ENCODE data around the gene CXorf49.
"Not testable (repeated sequence)": the region's sequence is repeated elsewhere in the genome, so short reads cannot be mapped to it uniquely, and the experiment has no call there.

CXorf49 gene

GRCh38 chrX:71718185-71718584 is at the start of gene CXorf49:
Gene CXorf49 (minus strand): TSS chrX:71718285. CDS start chrX:71718151, 134 bp downstream.
- not testable (repeated sequence) for DNase-seq (ENCODE audit: low read depth in 1 of 2, low spot score in 1 of 2)

GRCh38 chrX:71767134-71767533 is 49.0 kb upstream of the CXorf49 start:
- not testable (repeated sequence) for DNase-seq (ENCODE audit: low read depth in 1 of 2, low spot score in 1 of 2)

- DNase-seq (ENCODE audit: low read depth in 1 of 2, low spot score in 1 of 2) = not testable (repeated sequence)
Measured at GRCh38 chrX:71765613-71766012, 47.5 kb upstream of the CXorf49 start.

GRCh38 chrX:71764832-71765231 is 46.7 kb upstream of the CXorf49 start:
- not testable (repeated sequence) for DNase-seq (ENCODE audit: low read depth in 1 of 2, low spot score in 1 of 2)

- not testable (repeated sequence) for DNase-seq (ENCODE audit: low read depth in 1 of 2, low spot score in 1 of 2)
Measured at GRCh38 chrX:71763049-71763448, 45.0 kb upstream of the CXorf49 start, which contains the start of gene CXorf49B. Gene CXorf49B (plus strand): TSS chrX:71763349. CDS start chrX:71763424, 75 bp downstream.

GRCh38 chrX:71760688-71761281 is 42.7 kb upstream of the CXorf49 start:
- DNase-seq (ENCODE audit: low read depth in 1 of 2, low spot score in 1 of 2) = not testable (repeated sequence)

- not testable (repeated sequence) for DNase-seq (ENCODE audit: low read depth in 1 of 2, low spot score in 1 of 2)
Measured at GRCh38 chrX:71720289-71720886, 2.3 kb upstream of the CXorf49 start.

- not testable (repeated sequence) for DNase-seq (ENCODE audit: low read depth in 1 of 2, low spot score in 1 of 2)
Measured at GRCh38 chrX:71719195-71719594, 1.1 kb upstream of the CXorf49 start.

- not testable (repeated sequence) for DNase-seq (ENCODE audit: low read depth in 1 of 2, low spot score in 1 of 2)
Measured at GRCh38 chrX:71716323-71716722, 1.8 kb downstream of the CXorf49 start.

GRCh38 chrX:71715551-71715950 is 2.5 kb downstream of the CXorf49 start:
- not testable (repeated sequence) for DNase-seq (ENCODE audit: low read depth in 1 of 2, low spot score in 1 of 2)

GRCh38 chrX:71714064-71714463 is 4.0 kb downstream of the CXorf49 start:
- DNase-seq (ENCODE audit: low read depth in 1 of 2, low spot score in 1 of 2) = not testable (repeated sequence)

GRCh38 chrX:71702853-71703252 is 15.2 kb downstream of the CXorf49 start:
- not testable (repeated sequence) for DNase-seq (ENCODE audit: low read depth in 1 of 2, low spot score in 1 of 2)

GRCh38 chrX:71699023-71699344 is 19.1 kb downstream of the CXorf49 start:
- not testable (repeated sequence) for DNase-seq (ENCODE audit: low read depth in 1 of 2, low spot score in 1 of 2)

GRCh38 chrX:71698299-71699022 is 19.6 kb downstream of the CXorf49 start:
- not testable (repeated sequence) for DNase-seq (ENCODE audit: low read depth in 1 of 2, low spot score in 1 of 2)

- not testable (repeated sequence) for DNase-seq (ENCODE audit: low read depth in 1 of 2, low spot score in 1 of 2)
Measured at GRCh38 chrX:71697466-71698298, 20.4 kb downstream of the CXorf49 start.

GRCh38 chrX:71696641-71697465 is 21.2 kb downstream of the CXorf49 start:
- DNase-seq (ENCODE audit: low read depth in 1 of 2, low spot score in 1 of 2) = not testable (repeated sequence)

- no peak for DNase-seq (ENCODE audit: low read depth in 1 of 2, low spot score in 1 of 2)
Measured at GRCh38 chrX:71679575-71680207, 38.4 kb downstream of the CXorf49 start.

GRCh38 chrX:71677195-71677594 is 40.9 kb downstream of the CXorf49 start:
- DNase-seq (ENCODE audit: low read depth in 1 of 2, low spot score in 1 of 2) = not testable (repeated sequence)

- DNase-seq (ENCODE audit: low read depth in 1 of 2, low spot score in 1 of 2) = not testable (repeated sequence)
Measured at GRCh38 chrX:71676068-71676795, 41.9 kb downstream of the CXorf49 start.

Measured in activated CD4-positive, alpha-beta T cell treated with anti-CD3 and anti-CD28 coated beads, Interleukin-2, amount 50 U/mL, for 24 hours (primary cell).